Choroid plexus epithelial cell (primary cell): ENCODE results near the gene TC2N.

ENCODE experiments used
- DNase-seq: peaks from one replicate; pipeline ENCODE4 v3.0.0-alpha.2; 2010; ENCODE audit warnings: low read depth
- H3K4me3 ChIP-seq: 2 replicates; pipeline ENCODE4 v1.5.1; 2011; ENCODE audit warnings: low read depth, mild to moderate bottlenecking, control low read depth, low read length, moderate library complexity
- TF ChIP-seq, protein P1 (sequence below): conservative IDR thresholded peaks from 2 replicates; pipeline ENCODE4 v1.5.1; 2011; ENCODE audit warnings: low read depth, mild to moderate bottlenecking, control low read depth, inconsistent platforms, low read length, moderate library complexity

Gene TC2N

GRCh38 chr14:91889477-91890211 is 22.3 kb upstream of the TC2N start:
- no peak overlapping the region for H3K4me3 ChIP-seq
- TF ChIP-seq, protein P1, sequence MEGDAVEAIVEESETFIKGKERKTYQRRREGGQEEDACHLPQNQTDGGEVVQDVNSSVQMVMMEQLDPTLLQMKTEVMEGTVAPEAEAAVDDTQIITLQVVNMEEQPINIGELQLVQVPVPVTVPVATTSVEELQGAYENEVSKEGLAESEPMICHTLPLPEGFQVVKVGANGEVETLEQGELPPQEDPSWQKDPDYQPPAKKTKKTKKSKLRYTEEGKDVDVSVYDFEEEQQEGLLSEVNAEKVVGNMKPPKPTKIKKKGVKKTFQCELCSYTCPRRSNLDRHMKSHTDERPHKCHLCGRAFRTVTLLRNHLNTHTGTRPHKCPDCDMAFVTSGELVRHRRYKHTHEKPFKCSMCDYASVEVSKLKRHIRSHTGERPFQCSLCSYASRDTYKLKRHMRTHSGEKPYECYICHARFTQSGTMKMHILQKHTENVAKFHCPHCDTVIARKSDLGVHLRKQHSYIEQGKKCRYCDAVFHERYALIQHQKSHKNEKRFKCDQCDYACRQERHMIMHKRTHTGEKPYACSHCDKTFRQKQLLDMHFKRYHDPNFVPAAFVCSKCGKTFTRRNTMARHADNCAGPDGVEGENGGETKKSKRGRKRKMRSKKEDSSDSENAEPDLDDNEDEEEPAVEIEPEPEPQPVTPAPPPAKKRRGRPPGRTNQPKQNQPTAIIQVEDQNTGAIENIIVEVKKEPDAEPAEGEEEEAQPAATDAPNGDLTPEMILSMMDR = no peak
- no peak for DNase-seq

GRCh38 chr14:91888641-91889476 is 21.5 kb upstream of the TC2N start:
- no peak for DNase-seq
- TF ChIP-seq, protein P1 = no peak
- H3K4me3 ChIP-seq = no peak overlapping the region

GRCh38 chr14:91886961-91887360 is 19.6 kb upstream of the TC2N start:
- H3K4me3 ChIP-seq = no peak overlapping the region
- TF ChIP-seq, protein P1 = no peak
- no peak for DNase-seq

GRCh38 chr14:91885839-91886238 is 18.5 kb upstream of the TC2N start:
- DNase-seq = no peak
- no peak overlapping the region for H3K4me3 ChIP-seq
- TF ChIP-seq, protein P1 = no peak

GRCh38 chr14:91885113-91885712 is 17.9 kb upstream of the TC2N start:
- DNase-seq = no peak
- TF ChIP-seq, protein P1 = no peak
- no peak overlapping the region for H3K4me3 ChIP-seq

GRCh38 chr14:91884664-91885063 is 17.3 kb upstream of the TC2N start:
- TF ChIP-seq, protein P1 = no peak
- no peak overlapping the region for H3K4me3 ChIP-seq
- DNase-seq = no peak
